HUES48 (cell line): ENCODE data around the gene SPACA5B.
"Not testable (repeated sequence)": the region's sequence is repeated elsewhere in the genome, so short reads cannot be mapped to it uniquely, and the experiment has no call there.

ENCODE experiments used
- H3K27ac ChIP-seq: one replicate; pipeline ENCODE4 v1.7.0; 2013; ENCODE audit warnings: low read depth, low read length, inconsistent platforms
- H3K27me3 ChIP-seq: 2 replicates; pipeline ENCODE4 v1.6.1; 2013; ENCODE audit warnings: mild to moderate bottlenecking, low read length; ENCODE audit not compliant: control insufficient read depth, insufficient read depth
- H3K36me3 ChIP-seq: 2 replicates; pipeline ENCODE4 v1.6.1; 2013; ENCODE audit warnings: low read length; ENCODE audit not compliant: control insufficient read depth, insufficient read depth
- H3K4me1 ChIP-seq: 2 replicates; pipeline ENCODE4 v1.6.1; 2013; ENCODE audit warnings: mild to moderate bottlenecking, low read length; ENCODE audit not compliant: control insufficient read depth, insufficient read depth
- H3K4me3 ChIP-seq: 2 replicates; pipeline ENCODE4 v1.5.1; 2013; ENCODE audit warnings: mild to moderate bottlenecking, low read depth, low read length
- H3K9ac ChIP-seq: 2 replicates; pipeline ENCODE4 v1.6.1; 2013; ENCODE audit warnings: mild to moderate bottlenecking, low read depth, low read length, moderate library complexity
- H3K9me3 ChIP-seq: 2 replicates; pipeline ENCODE4 v1.6.1; 2013; ENCODE audit warnings: low read length; ENCODE audit not compliant: control insufficient read depth, insufficient read depth

SPACA5B gene

GRCh38 chrX:48130326-48130725 lies at the start of gene SPACA5B:
Gene SPACA5B, plus strand, starts transcription at chrX:48130626. Its CDS starts 62 bp downstream, at chrX:48130688.
- H3K27ac ChIP-seq, H3K4me1 ChIP-seq, H3K4me3 ChIP-seq, H3K36me3 ChIP-seq, H3K9me3 ChIP-seq, H3K27me3 ChIP-seq, H3K9ac ChIP-seq: not testable (repeated sequence)

- Histone ChIP-seq H3K27me3 (no peaks in the 10 kb centered on the region), H3K9me3 (peaks cover 30% of the 10 kb centered on the region; the same call in 1 of the 2 replicates), H3K9ac (no peak overlapping the region), H3K4me1 (no peaks in the 10 kb centered on the region), H3K4me3 (no peak overlapping the region), H3K27ac (no peak overlapping the region), H3K36me3 (no peaks in the 10 kb centered on the region)
Measured at GRCh38 chrX:48083212-48083611, 47.2 kb upstream of the SPACA5B start.

- Histone ChIP-seq H3K9me3 (peaks cover 35% of the 10 kb centered on the region), H3K9ac (no peak overlapping the region), H3K4me1 (no peaks in the 10 kb centered on the region), H3K4me3 (no peak overlapping the region), H3K27ac (no peak overlapping the region), H3K27me3 (no peaks in the 10 kb centered on the region), H3K36me3 (no peaks in the 10 kb centered on the region)
Measured at GRCh38 chrX:48083706-48084105, 46.7 kb upstream of the SPACA5B start.

GRCh38 chrX:48086082-48086481 lies 44.3 kb upstream of the SPACA5B start:
- H3K36me3 ChIP-seq = no peaks in the 10 kb centered on the region
- peaks cover 40% of the 10 kb centered on the region for H3K9me3 ChIP-seq
- H3K9ac ChIP-seq = no peak overlapping the region
- H3K27ac ChIP-seq = no peak overlapping the region
- H3K4me1 ChIP-seq = no peaks in the 10 kb centered on the region
- no peaks in the 10 kb centered on the region for H3K27me3 ChIP-seq
- no peak overlapping the region for H3K4me3 ChIP-seq

- Histone ChIP-seq H3K9ac (no peak overlapping the region), H3K27me3 (no peaks in the 10 kb centered on the region), H3K36me3 (no peaks in the 10 kb centered on the region)
Measured at GRCh38 chrX:48090123-48090522, 40.3 kb upstream of the SPACA5B start.

GRCh38 chrX:48092558-48092957 lies 37.9 kb upstream of the SPACA5B start:
- H3K27me3 ChIP-seq, H3K4me3 ChIP-seq, H3K36me3 ChIP-seq, H3K9ac ChIP-seq, H3K27ac ChIP-seq, H3K4me1 ChIP-seq: not testable (repeated sequence)
- H3K9me3 ChIP-seq = peaks cover 20% of the 10 kb centered on the region

More at GRCh38 chrX:48090123-48090522, 40.3 kb upstream of the SPACA5B start:
- Histone ChIP-seq H3K9me3 (peaks cover 29% of the 10 kb centered on the region), H3K27ac (no peak overlapping the region), H3K4me3 (no peak overlapping the region), H3K4me1 (no peaks in the 10 kb centered on the region)

GRCh38 chrX:48101443-48101842 lies 29.0 kb upstream of the SPACA5B start:
- H3K36me3 ChIP-seq = no peaks in the 10 kb centered on the region
- no peak overlapping the region for H3K27ac ChIP-seq
- peaks cover 23% of the 10 kb centered on the region for H3K9me3 ChIP-seq
- no peak overlapping the region for H3K9ac ChIP-seq
- H3K4me1 ChIP-seq = no peaks in the 10 kb centered on the region
- no peak overlapping the region for H3K4me3 ChIP-seq
- no peaks in the 10 kb centered on the region for H3K27me3 ChIP-seq

- H3K9me3 ChIP-seq = peaks cover 23% of the 10 kb centered on the region
Measured at GRCh38 chrX:48102874-48103374, 27.5 kb upstream of the SPACA5B start.

GRCh38 chrX:48107717-48108116 lies 22.7 kb upstream of the SPACA5B start:
- Histone ChIP-seq H3K36me3 (no peaks in the 10 kb centered on the region), H3K9me3 (peaks cover 14% of the 10 kb centered on the region), H3K9ac (no peak overlapping the region), H3K4me3 (no peak overlapping the region), H3K27ac (no peak overlapping the region), H3K4me1 (no peaks in the 10 kb centered on the region), H3K27me3 (no peaks in the 10 kb centered on the region)

More at GRCh38 chrX:48102874-48103374, 27.5 kb upstream of the SPACA5B start:
- no peaks in the 10 kb centered on the region for H3K36me3 ChIP-seq
- H3K9ac ChIP-seq = no peak overlapping the region
- H3K4me3 ChIP-seq = no peak overlapping the region
- H3K4me1 ChIP-seq = no peaks in the 10 kb centered on the region
- H3K27ac ChIP-seq = no peak overlapping the region
- no peaks in the 10 kb centered on the region for H3K27me3 ChIP-seq

- not testable (repeated sequence) for H3K4me3 ChIP-seq, H3K27me3 ChIP-seq, H3K4me1 ChIP-seq, H3K9me3 ChIP-seq, H3K36me3 ChIP-seq, H3K27ac ChIP-seq, H3K9ac ChIP-seq
Measured at GRCh38 chrX:48125286-48125685, 5.1 kb upstream of the SPACA5B start.

- H3K27me3 ChIP-seq, H3K27ac ChIP-seq, H3K9me3 ChIP-seq, H3K4me3 ChIP-seq, H3K9ac ChIP-seq, H3K4me1 ChIP-seq, H3K36me3 ChIP-seq: not testable (repeated sequence)
Measured at GRCh38 chrX:48132308-48132844, 1.9 kb downstream of the SPACA5B start.
